ENCODE data around the gene MAP3K20.

DNA sequence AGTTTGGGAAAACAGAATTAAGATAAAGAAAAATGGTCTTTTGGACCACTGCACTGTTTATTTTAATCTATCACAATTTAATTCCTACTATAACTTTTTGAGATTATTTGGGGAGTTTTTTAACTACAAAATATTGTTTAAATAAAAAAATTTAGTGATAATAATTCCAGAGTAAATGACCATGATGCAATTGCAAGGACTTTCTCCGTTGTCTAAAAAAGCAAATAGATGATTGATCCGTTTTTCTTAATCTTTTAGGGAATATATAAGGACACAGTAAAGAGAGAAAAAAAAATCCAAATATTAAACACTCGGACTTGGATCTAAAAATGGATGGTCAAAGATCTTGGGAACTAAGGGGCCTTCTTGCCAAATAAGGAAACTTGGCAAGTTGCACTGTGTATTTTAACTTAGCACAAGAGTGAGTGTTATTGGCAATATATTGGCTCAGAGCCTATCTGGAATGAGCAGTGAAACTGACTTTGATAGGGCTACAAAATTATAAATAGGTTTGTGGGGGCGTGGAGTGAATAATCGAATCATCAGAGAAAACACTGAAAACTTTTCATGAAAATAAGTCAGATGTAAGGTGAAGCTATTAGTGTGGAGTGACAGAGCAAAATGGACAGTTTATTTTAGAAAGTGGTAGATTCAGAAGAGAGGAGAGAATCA is 2.0 kb downstream of the MAP3K20 start:
- TF ChIP-seq POLR2A (IDR thresholded peaks at IDR 0.05; ENCODE audit: low read depth, low read length) (no peak), POLR2AphosphoS5 (IDR thresholded peaks at IDR 0.05; ENCODE audit: low read depth, low read length) (no peak), TAF1 (IDR thresholded peaks at IDR 0.05; ENCODE audit: borderline replicate concordance, low read depth, low read length) (no peak)
